Measurements from ENCODE around the gene CELA2A. TPM values are rescaled to one million over a fixed set of nuclear protein-coding genes. Genes with fewer than 3 reads are reported as not detected.
"Not testable (repeated sequence)": the region's sequence is repeated elsewhere in the genome, so short reads cannot be mapped to it uniquely, and the experiment has no call there.

CELA2A gene
- total and polyA plus RNA-seq, 2 donors, result not detected

GRCh38 chr1:15428815-15429435 lies 27.6 kb upstream of the CELA2A start:
- 90% methylated on average over 18 of the region's 18 CpGs for WGBS
- DNase-seq (ENCODE audit: extremely low spot score), result no peak
- Histone ChIP-seq H3K27ac (ENCODE audit: low read depth) (no peak overlapping the region), H3K4me3 (ENCODE audit: low read depth, low read length) (no peak overlapping the region), H3K36me3 (ENCODE audit: insufficient read depth) (no peaks in the 10 kb centered on the region), H3K4me1 (ENCODE audit: insufficient read depth) (no peaks in the 10 kb centered on the region)

DNA sequence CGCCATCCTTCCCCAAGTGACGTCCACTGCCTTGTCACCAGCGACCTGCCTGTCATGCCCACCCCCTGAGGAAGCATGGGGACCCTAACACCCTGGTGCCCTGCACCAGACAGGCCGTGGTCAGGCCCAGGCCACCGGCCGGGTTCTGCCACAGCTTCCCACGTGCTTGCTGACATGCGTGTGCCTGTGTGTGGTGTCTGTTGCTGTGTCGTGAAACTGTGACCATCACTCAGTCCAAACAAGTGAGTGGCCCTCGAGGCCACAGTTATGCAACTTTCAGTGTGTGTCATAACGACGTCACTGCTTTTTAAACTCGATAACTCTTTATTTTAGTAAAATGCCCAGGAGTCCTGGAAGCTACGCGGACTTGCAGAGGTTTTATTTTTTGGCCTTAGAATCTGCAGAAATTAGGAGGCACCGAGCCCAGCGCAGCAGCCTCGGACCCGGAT lies 26.8 kb upstream of the CELA2A start:
- Histone ChIP-seq H3K4me1 (ENCODE audit: insufficient read depth) (no peaks in the 10 kb centered on the region), H3K27ac (ENCODE audit: low read depth) (no peak overlapping the region), H3K36me3 (ENCODE audit: insufficient read depth) (no peaks in the 10 kb centered on the region), H3K4me3 (ENCODE audit: low read depth, low read length) (no peak overlapping the region)
- DNase-seq (ENCODE audit: extremely low spot score), result no peak
- whole genome bisulfite sequencing, result 89% methylated on average over 19 of the region's 19 CpGs

DNA sequence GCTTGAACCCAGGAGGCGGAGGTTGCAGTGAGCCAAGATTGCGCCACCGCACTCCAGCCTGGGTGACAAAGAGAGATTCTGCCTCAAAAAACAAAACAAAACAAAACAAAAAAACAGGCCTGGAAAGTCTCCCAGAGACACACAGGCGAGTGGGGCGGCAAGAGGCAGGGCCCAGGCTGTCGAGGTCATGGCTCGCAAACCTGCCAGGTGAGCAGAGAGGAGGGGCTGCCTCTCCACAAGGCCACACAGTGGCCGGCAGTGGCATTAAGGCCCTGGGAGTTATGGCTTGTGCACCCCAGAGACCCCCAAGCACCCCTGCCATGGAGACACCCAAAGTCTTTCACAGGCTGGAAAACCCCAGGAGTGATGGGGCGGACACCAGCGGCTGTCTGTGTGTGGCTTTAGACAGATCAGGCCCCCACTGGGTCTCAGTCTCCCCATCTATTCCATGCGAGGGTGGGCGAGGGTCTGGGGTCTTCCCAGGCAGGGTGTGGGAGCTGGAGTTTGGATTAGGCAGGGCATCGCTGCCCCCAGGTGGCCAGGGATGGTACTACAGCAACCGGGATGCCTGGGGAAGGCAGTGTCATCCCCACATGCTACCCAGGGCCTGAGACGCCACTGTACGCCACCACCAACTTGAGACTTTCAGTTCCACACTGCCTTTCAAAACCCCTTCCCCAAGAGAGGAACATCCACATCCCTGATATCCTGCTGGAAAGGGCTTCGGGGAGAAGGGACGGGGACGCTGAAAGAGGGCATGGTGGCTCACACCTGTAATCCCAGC lies 25.6 kb upstream of the CELA2A start:
- DNase-seq (ENCODE audit: extremely low spot score), result no peak
- no peaks in the 10 kb centered on the region for H3K4me1 ChIP-seq (ENCODE audit: insufficient read depth)
- WGBS, result 62% methylated on average over 19 of the region's 19 CpGs
- no peaks in the 10 kb centered on the region for H3K36me3 ChIP-seq (ENCODE audit: insufficient read depth)
- no peak overlapping the region for H3K4me3 ChIP-seq (ENCODE audit: low read depth, low read length)
- H3K27ac ChIP-seq (ENCODE audit: low read depth), result no peak overlapping the region

DNA sequence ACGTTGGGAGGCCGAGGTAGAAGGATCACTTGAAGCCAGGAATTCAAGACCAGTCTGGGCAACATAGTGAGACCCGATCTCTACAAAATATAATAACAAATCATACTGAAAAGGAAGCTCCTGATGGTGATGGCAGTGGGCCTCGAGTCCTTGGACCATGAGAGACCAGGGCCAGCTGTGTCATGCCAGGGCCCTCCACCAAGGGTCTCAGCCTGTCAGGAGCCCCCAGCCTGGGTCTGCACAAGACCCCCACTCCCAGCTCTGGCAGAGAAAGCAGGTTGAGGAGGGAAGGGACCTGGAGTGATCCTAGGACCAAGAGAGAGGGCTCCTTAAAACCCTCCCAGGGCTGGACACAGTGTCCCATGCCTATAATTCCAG lies 25.0 kb upstream of the CELA2A start:
- Histone ChIP-seq H3K27ac (ENCODE audit: low read depth) (no peak overlapping the region), H3K4me3 (ENCODE audit: low read depth, low read length) (no peak overlapping the region), H3K4me1 (ENCODE audit: insufficient read depth) (no peaks in the 10 kb centered on the region), H3K36me3 (ENCODE audit: insufficient read depth) (no peaks in the 10 kb centered on the region)
- 80% methylated on average over 4 of the region's 4 CpGs for WGBS
- no peak for DNase-seq (ENCODE audit: extremely low spot score)

DNA sequence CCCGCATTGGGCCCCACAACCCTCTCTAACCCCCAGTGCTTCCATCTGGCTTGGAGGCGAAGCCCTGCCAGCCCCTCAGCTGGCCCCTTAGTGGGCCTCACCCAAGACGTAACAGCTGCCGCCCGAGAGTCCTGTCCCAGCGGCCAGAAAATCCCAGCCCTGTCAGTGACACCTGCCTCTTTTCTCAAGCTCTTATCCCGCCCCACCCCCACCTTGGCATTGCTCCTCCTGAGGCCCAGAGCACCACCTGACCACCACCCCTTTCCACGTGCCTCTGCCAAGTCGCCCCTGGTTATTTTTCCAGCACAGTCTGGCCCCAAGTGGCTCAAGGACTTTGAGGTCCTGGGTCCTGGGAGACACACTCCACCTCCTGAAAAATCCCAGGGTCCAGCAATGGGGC lies 24.2 kb upstream of the CELA2A start:
- H3K27ac ChIP-seq (ENCODE audit: low read depth), result no peak overlapping the region
- no peak for DNase-seq (ENCODE audit: extremely low spot score)
- H3K4me3 ChIP-seq (ENCODE audit: low read depth, low read length), result no peak overlapping the region
- WGBS, result 52% methylated on average over 9 of the region's 9 CpGs
- no peaks in the 10 kb centered on the region for H3K4me1 ChIP-seq (ENCODE audit: insufficient read depth)
- H3K36me3 ChIP-seq (ENCODE audit: insufficient read depth), result no peaks in the 10 kb centered on the region

- no peaks in the 10 kb centered on the region for H3K4me1 ChIP-seq (ENCODE audit: insufficient read depth)
- H3K4me3 ChIP-seq (ENCODE audit: low read depth, low read length), result no peak overlapping the region
- WGBS, result 79% methylated on average over 9 of the region's 9 CpGs
- H3K27ac ChIP-seq (ENCODE audit: low read depth), result no peak overlapping the region
- no peaks in the 10 kb centered on the region for H3K36me3 ChIP-seq (ENCODE audit: insufficient read depth)
- DNase-seq (ENCODE audit: extremely low spot score), result no peak
These were observed 23.1 kb upstream of the CELA2A start for GRCh38 chr1:15433471-15433870.

DNA sequence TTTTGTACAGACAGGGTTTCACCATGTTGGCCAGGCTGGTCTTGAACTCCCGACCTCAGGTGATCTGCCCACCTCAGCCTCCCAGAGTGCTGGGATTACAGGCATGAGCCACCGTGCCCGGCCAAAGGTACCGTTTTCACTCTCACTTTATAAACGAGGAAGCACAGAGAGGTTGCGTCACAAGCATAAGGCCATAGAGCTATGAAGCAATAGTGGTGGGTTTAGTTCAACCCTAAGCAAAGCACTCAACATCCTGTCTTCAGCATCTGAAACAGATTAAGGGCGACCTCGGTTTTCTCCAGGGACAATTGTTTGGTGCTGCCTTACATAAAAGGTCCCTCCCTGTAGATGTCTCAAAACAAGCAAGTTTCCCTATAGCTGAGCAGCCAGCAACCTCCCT lies 21.8 kb upstream of the CELA2A start:
- H3K27ac ChIP-seq (ENCODE audit: low read depth), result not testable (repeated sequence)
- WGBS, result 69% methylated on average over 8 of the region's 8 CpGs

DNA sequence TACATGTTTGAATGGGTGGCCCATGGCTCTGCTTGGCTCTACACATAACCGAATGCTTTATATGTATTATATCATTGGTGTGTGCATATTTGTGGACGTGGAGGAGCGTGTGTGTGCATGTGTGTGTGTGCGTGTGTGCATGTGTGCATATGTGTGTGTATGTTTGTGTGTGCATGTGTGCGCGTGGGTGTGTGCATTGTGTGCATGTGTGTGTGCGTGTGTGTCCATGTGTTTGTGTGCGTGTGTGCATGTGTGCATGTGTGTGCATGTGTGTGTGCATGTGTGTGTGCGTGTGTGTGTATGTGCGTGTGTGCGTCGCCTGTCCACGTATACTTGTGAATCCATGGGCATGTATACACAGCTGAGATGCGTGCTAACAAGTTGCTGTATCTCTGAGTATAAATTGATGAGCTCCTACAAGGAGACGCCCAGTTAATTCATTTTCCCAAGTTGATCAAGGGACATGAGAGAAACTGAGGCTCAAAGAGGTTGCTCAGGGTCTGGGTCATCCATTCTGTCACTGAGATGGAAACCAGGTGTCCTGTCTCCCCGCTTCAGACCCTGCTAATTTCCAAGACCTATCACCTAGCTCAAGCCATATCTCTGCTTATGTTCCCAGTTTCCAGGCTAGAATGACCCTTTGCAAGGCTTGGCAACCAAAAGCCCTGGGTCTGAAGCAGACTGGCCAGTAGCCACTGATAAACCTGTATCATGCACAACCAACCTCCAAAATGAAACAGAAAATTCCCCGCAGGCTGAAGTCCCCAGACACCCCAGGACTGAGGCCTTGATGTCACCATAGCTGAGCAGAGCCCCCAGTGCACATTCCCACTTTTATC lies 21.1 kb upstream of the CELA2A start:
- H3K4me3 ChIP-seq (ENCODE audit: low read depth, low read length), result no peak overlapping the region
- no peak for DNase-seq (ENCODE audit: extremely low spot score)
- 94% methylated on average over 17 of the region's 17 CpGs for WGBS
- no peak overlapping the region for H3K27ac ChIP-seq (ENCODE audit: low read depth)
- no peaks in the 10 kb centered on the region for H3K4me1 ChIP-seq (ENCODE audit: insufficient read depth)
- no peaks in the 10 kb centered on the region for H3K36me3 ChIP-seq (ENCODE audit: insufficient read depth)

More for the DNA sequence above, 21.8 kb upstream of the CELA2A start:
- H3K4me3 ChIP-seq (ENCODE audit: low read depth, low read length); H3K4me1 ChIP-seq (ENCODE audit: insufficient read depth); DNase-seq (ENCODE audit: extremely low spot score); H3K36me3 ChIP-seq (ENCODE audit: insufficient read depth): not testable (repeated sequence)

- Histone ChIP-seq H3K36me3 (ENCODE audit: insufficient read depth) (no peaks in the 10 kb centered on the region), H3K4me1 (ENCODE audit: insufficient read depth) (no peaks in the 10 kb centered on the region), H3K4me3 (ENCODE audit: low read depth, low read length) (no peak overlapping the region), H3K27ac (ENCODE audit: low read depth) (no peak overlapping the region)
- DNase-seq (ENCODE audit: extremely low spot score), result no peak
- WGBS, result 95% methylated on average over 6 of the region's 6 CpGs
These were observed 19.6 kb upstream of the CELA2A start for GRCh38 chr1:15436881-15437442.

GRCh38 chr1:15439325-15439724 lies 17.2 kb upstream of the CELA2A start:
- Histone ChIP-seq H3K36me3 (ENCODE audit: insufficient read depth) (no peaks in the 10 kb centered on the region), H3K4me3 (ENCODE audit: low read depth, low read length) (no peak overlapping the region), H3K27ac (ENCODE audit: low read depth) (no peak overlapping the region), H3K4me1 (ENCODE audit: insufficient read depth) (no peaks in the 10 kb centered on the region)
- no peak for DNase-seq (ENCODE audit: extremely low spot score)
- 94% methylated on average over 14 of the region's 14 CpGs for WGBS

- Histone ChIP-seq H3K36me3 (ENCODE audit: insufficient read depth) (no peaks in the 10 kb centered on the region), H3K4me3 (ENCODE audit: low read depth, low read length) (no peak overlapping the region), H3K4me1 (ENCODE audit: insufficient read depth) (no peaks in the 10 kb centered on the region), H3K27ac (ENCODE audit: low read depth) (no peak overlapping the region)
- 94% methylated on average over 13 of the region's 13 CpGs for WGBS
- DNase-seq (ENCODE audit: extremely low spot score), result no peak
These were observed 16.2 kb upstream of the CELA2A start for GRCh38 chr1:15440357-15440756.

DNA sequence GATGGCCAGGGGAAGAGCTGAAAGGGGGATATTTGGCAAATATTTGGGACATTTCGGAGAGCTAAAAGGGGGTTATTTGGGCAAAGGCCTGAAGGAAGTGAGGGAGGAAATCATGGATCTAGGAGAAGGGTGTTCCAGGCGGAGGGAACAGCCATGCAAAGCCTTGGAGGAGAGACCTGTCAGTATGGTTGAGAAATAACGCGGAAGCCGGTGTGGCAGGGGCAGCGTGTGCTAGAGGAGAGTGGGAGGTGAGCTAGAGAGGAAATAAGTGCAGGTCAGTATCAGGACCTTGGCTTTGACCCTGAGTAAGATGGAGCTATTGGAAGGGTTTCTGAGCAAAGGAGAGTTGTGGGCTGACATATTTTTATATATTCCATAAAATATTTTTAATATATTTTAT lies 15.3 kb upstream of the CELA2A start:
- H3K4me3 ChIP-seq (ENCODE audit: low read depth, low read length), result no peak overlapping the region
- no peak overlapping the region for H3K27ac ChIP-seq (ENCODE audit: low read depth)
- DNase-seq (ENCODE audit: extremely low spot score), result no peak
- H3K4me1 ChIP-seq (ENCODE audit: insufficient read depth), result no peaks in the 10 kb centered on the region
- H3K36me3 ChIP-seq (ENCODE audit: insufficient read depth), result no peaks in the 10 kb centered on the region
- WGBS, result 88% methylated on average over 6 of the region's 6 CpGs

- Histone ChIP-seq H3K36me3 (ENCODE audit: insufficient read depth) (no peaks in the 10 kb centered on the region), H3K4me3 (ENCODE audit: low read depth, low read length) (no peak overlapping the region), H3K4me1 (ENCODE audit: insufficient read depth) (no peaks in the 10 kb centered on the region), H3K27ac (ENCODE audit: low read depth) (no peak overlapping the region)
- WGBS, result 92% methylated on average over 8 of the region's 8 CpGs
- DNase-seq (ENCODE audit: extremely low spot score), result no peak
These were observed 14.4 kb upstream of the CELA2A start for GRCh38 chr1:15442119-15442518.

Data from urinary bladder (tissue), 4 donors.